Ishikawa (cell line): ENCODE results near the gene VPS51.

Experiments used
- CEBPB ChIP-seq: IDR thresholded peaks from 2 replicates; pipeline ENCODE4 v1.6.1; 2012
- CREB1 ChIP-seq: IDR thresholded peaks from 2 replicates; pipeline ENCODE4 v1.6.1; 2012; ENCODE audit warnings: low read depth
- EGR1 ChIP-seq: IDR thresholded peaks from 2 replicates; pipeline ENCODE4 v1.6.1; 2012
- EP300 ChIP-seq: IDR thresholded peaks from 2 replicates; pipeline ENCODE4 v1.6.1; 2012; ENCODE audit warnings: borderline replicate concordance
- FOXM1 ChIP-seq: IDR thresholded peaks from 2 replicates; pipeline ENCODE4 v1.6.1; 2012; ENCODE audit warnings: low read depth, borderline replicate concordance
- NFIC ChIP-seq: IDR thresholded peaks from 2 replicates; pipeline ENCODE4 v1.6.1; 2012
- RAD21 ChIP-seq: IDR thresholded peaks from 2 replicates; pipeline ENCODE4 v1.6.1; 2012; ENCODE audit warnings: low read depth
- TAF1 ChIP-seq: IDR thresholded peaks from 2 replicates; pipeline ENCODE4 v1.6.1; 2012; ENCODE audit warnings: low read depth, mild to moderate bottlenecking
- TCF12 ChIP-seq: IDR thresholded peaks from 2 replicates; pipeline ENCODE4 v1.6.1; 2012; ENCODE audit warnings: low read depth
- TEAD4 ChIP-seq: IDR thresholded peaks from 2 replicates; pipeline ENCODE4 v1.6.1; 2012
- USF1 ChIP-seq: IDR thresholded peaks from 2 replicates; pipeline ENCODE4 v1.6.1; 2012
- YY1 ChIP-seq: IDR thresholded peaks from 2 replicates; pipeline ENCODE4 v1.6.1; 2012; ENCODE audit warnings: low read depth
- ZBTB7A ChIP-seq: IDR thresholded peaks from 2 replicates; pipeline ENCODE4 v1.6.1; 2012; ENCODE audit warnings: low read depth
- TF ChIP-seq, protein P1 (sequence below): IDR thresholded peaks from 2 replicates; pipeline ENCODE4 v1.6.1; 2012
- TF ChIP-seq, protein P2 (sequence below): IDR thresholded peaks from 2 replicates; pipeline ENCODE4 v1.6.1; 2012; ENCODE audit warnings: low read depth, mild to moderate bottlenecking

The VPS51 gene

GRCh38 chr11:65116370-65117205 is 20.6 kb downstream of the VPS51 start:
- TF ChIP-seq NFIC (peak; percentile 45; the same call in 1 of the 2 replicates), ZBTB7A (peak; percentile 57; the same call in 1 of the 2 replicates), CEBPB (no peak), TCF12 (0 out of 2 replicates have a peak, but pooled peaks have one; percentile 17), USF1 (peak; percentile 50; the same call in 1 of the 2 replicates), EP300 (no peak), TAF1 (no peak), CREB1 (0 out of 2 replicates have a peak, but pooled peaks have one; percentile 7), FOXM1 (no peak), EGR1 (no peak)
- TF ChIP-seq, protein P1, sequence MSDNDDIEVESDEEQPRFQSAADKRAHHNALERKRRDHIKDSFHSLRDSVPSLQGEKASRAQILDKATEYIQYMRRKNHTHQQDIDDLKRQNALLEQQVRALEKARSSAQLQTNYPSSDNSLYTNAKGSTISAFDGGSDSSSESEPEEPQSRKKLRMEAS, result peak; percentile 98
- TF ChIP-seq, protein P2, sequence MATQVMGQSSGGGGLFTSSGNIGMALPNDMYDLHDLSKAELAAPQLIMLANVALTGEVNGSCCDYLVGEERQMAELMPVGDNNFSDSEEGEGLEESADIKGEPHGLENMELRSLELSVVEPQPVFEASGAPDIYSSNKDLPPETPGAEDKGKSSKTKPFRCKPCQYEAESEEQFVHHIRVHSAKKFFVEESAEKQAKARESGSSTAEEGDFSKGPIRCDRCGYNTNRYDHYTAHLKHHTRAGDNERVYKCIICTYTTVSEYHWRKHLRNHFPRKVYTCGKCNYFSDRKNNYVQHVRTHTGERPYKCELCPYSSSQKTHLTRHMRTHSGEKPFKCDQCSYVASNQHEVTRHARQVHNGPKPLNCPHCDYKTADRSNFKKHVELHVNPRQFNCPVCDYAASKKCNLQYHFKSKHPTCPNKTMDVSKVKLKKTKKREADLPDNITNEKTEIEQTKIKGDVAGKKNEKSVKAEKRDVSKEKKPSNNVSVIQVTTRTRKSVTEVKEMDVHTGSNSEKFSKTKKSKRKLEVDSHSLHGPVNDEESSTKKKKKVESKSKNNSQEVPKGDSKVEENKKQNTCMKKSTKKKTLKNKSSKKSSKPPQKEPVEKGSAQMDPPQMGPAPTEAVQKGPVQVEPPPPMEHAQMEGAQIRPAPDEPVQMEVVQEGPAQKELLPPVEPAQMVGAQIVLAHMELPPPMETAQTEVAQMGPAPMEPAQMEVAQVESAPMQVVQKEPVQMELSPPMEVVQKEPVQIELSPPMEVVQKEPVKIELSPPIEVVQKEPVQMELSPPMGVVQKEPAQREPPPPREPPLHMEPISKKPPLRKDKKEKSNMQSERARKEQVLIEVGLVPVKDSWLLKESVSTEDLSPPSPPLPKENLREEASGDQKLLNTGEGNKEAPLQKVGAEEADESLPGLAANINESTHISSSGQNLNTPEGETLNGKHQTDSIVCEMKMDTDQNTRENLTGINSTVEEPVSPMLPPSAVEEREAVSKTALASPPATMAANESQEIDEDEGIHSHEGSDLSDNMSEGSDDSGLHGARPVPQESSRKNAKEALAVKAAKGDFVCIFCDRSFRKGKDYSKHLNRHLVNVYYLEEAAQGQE, result no peak

GRCh38 chr11:65117206-65118096 is 21.4 kb downstream of the VPS51 start, which contains the start of gene ZNHIT2:
TSS of gene ZNHIT2 (minus strand) at chr11:65117701. CDS start at chr11:65117653, 48 bp downstream.
- peak; percentile 82 for TF ChIP-seq RAD21
- TF ChIP-seq EP300, result no peak; the same call in 1 of the 2 replicates
- TF ChIP-seq, protein P1, result peak; percentile 88
- TF ChIP-seq YY1, result peak; percentile 64
- peak; percentile 85 for TF ChIP-seq CREB1
- no peak; the same call in 1 of the 2 replicates for TF ChIP-seq ZBTB7A
- peak; percentile 83 for TF ChIP-seq EGR1
- TF ChIP-seq NFIC, result no peak
- TF ChIP-seq TEAD4, result no peak; the same call in 1 of the 2 replicates
- TF ChIP-seq, protein P2, result no peak
- peak; percentile 82 for TF ChIP-seq CEBPB
- no peak; the same call in none of the 2 replicates for TF ChIP-seq USF1
- TF ChIP-seq TAF1, result peak; percentile 86
- TF ChIP-seq FOXM1, result no peak
- peak; percentile 77 for TF ChIP-seq TCF12

DNA sequence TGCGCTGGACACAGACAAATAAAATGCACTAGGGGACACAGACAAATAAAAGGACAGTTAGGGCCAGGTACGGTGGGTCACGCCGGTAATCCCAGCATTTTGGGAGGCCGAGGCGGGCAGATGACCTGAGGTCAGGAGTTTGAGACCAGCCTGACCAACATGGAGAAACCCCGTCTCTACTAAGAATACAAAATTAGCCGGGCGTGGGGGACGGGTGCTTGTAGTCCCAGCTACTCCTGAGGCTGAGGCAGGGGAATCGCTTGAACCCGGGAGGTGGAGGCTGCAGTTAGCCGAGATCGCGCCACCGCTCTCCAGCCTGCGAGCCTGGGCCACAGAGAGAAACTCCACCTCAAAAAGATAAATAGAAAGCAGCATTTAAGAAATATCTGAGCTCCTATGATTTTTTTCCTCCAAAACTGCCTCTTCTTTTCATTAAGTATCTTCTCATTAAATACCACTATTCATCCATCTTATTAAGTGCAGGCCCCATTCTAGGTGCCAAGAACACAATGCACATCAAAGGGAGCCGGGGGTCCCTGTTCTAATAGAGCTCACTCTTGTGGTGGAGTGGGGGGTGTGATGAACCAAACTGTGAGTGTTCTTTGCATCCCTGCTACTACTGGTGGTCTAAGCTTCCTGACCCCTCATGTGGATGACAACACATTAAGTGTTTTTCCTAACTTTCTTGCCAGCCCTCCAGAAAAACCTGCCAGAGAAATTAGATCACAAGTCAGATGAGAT is 22.3 kb downstream of the VPS51 start:
- TF ChIP-seq FOXM1, result no peak

DNA sequence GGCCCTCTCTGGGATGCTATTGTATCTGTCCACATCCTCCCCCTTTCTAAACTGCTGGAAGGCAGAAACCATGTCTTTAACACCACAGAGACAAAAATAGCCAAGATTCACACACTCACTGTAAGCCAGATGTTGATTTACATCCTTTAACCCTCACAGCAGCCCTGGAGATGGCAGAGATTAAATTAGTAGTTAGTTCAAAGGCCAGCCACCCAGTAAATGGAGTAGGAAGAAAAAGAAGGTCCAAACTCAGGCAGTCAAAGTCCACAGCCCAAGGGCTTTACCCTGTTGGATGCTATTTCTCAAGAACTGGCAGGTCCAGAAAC is 23.6 kb downstream of the VPS51 start:
- TF ChIP-seq TCF12 (no peak), TAF1 (no peak), TEAD4 (no peak), USF1 (no peak), YY1 (no peak), EGR1 (no peak)
- TF ChIP-seq, protein P1, result no peak
